GM18519 (cell line): ENCODE data around the gene SNX17.
"Not testable (repeated sequence)": the region's sequence is repeated elsewhere in the genome, so short reads cannot be mapped to it uniquely, and the experiment has no call there.

Experiments used
- ATAC-seq: cut with Tn5 transposase; IDR thresholded peaks from one replicate; pipeline ENCODE4 v1.9.1; 2021; ENCODE audit warnings: mild to moderate bottlenecking, moderate library complexity; ENCODE audit not compliant: unreplicated experiment, low FRiP score

SNX17 gene

DNA sequence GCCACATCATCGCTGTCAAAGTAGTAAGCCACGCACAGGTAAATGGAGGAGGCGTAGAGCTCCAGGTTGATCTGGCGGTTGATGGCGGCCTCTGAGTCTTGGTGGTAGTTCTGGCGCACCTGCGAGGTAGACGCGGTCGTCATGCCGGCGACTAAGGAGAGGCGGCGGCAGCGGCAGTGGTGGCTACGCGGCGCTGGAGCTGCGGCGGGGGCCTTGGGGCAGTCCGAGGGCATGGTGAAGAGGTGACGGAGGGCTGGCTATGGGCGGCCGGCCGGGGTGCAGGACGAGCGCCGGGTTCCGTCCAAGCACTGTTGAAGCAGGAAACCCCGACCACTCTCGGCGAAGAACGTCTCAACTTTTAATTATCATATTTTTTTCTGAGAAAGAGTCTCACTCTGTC is 22.8 kb downstream of the SNX17 start:
- ATAC-seq, result no peak

GRCh38 chr2:27398962-27399361 is 28.5 kb downstream of the SNX17 start:
- no peak for ATAC-seq

DNA sequence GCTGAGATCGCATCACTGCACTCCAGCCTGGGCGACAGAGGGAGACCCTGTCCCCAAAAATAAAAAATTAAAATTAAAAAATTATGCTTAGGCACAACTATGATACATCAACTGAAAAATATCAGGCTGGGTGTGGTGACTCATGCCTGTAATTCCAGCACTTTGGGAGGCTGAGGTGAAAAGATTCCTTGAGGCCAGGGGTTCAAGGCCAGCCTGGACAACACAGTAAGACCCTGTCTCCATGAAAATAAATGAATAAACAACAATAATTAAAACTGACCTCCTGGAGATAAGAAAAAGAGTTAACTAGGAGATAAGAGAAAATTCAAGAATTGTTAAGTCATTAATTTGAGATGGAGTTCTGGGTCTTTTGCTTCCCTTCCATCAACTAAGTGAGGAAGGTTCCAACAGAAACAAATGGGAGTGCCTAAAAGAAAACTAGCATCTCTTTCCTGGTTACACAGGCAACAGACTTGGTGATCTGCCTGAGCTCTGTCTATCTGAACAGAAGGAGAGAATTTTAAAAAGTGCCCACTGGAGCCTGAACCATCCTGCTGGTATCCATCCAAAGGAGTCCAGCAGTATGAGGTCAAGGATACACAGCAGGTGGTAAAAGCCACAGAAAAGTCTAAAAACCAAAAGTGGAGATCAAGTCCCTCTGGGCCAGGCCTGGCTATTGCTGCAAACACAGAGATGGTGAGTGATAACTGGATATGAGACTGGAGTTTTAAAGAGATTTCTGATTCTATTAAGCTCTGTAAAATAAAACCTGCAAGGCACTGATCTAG is 30.1 kb downstream of the SNX17 start:
- ATAC-seq, result no peak

GRCh38 chr2:27407798-27408491 is 37.5 kb downstream of the SNX17 start:
- ATAC-seq, result no peak

DNA sequence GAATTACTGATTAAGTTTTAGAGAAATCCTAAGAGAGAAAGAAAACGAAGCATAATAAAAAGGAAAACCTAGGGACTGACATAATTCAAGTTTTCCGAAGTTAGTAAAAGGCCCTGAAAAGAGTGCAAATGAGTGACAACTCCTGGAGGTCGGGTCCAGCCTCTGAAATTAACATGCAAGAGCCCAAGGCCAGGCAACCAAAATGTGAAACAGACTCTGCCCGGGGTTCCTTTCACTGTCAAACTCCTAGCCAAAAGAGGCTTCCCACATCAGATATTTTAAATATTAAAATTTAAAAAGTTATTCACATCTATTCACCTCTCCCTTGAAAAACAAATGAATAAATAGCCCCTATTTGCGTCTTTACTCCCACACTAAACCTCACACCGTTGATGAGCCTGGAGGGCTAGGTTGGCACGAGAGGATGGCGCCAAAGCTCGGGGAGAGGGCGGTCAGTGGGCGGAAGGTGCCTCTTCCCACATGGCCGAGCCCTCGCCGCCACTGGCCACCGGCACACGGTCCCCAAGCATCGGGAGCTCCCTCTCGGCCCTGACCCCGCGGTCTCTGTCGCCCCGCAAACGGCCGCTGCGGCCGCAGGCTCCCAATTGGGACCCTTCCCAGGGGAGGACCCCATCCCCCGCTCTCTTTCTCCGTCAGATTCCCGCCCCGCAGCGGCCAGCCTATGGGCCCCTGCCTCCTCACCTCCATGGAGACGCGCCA is 38.3 kb downstream of the SNX17 start:
- ATAC-seq, result peak; percentile 12

DNA sequence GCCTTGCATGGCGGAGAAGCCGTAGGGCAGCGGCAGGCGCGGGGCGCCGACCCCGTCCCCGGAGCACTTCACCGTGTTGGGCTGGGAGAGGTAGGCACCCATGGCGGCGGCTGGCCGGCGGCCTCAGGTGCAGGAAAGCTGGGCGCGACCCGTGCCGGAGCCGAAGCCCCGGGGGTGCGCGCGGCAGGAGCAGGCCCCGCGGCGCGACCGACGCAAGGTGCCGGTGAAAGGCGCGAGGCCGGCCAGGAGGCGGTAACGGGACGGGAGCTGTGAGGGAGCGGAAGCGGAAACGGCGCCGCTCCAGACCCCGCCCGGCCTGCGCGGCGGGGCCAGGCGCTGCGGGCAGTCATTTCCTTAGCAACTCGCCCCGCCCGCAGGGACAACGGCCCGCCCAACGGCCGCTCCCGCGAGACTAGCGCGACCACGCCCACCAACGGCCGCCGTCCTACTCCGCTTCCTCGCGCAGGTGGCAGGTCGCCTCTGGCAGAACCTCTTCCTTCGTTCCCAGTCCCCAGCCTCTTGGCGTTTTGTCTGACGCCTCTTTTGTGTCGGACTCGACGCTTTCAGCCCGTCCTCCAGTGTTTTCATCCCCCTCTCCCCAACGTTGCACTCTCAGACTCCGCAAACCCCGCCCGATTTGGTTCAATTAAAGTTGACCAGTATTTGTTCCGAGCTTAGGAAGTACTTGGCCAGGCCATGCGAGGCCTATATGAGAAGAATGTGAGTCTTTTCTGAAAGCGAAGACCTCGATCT is 39.1 kb downstream of the SNX17 start, which contains the start of gene PPM1G:
TSS of gene PPM1G (minus strand) at position 271 of the 753 bp plus-strand sequence. CDS start at position 102, 169 bp downstream.
- peak; percentile 74 for ATAC-seq

- ATAC-seq, result no peak
These were observed 42.2 kb downstream of the SNX17 start for GRCh38 chr2:27412419-27413152.

GRCh38 chr2:27416151-27416550 is 45.7 kb downstream of the SNX17 start:
- no peak for ATAC-seq

- no peak for ATAC-seq
These were observed 50.6 kb downstream of the SNX17 start for GRCh38 chr2:27420996-27421395.

DNA sequence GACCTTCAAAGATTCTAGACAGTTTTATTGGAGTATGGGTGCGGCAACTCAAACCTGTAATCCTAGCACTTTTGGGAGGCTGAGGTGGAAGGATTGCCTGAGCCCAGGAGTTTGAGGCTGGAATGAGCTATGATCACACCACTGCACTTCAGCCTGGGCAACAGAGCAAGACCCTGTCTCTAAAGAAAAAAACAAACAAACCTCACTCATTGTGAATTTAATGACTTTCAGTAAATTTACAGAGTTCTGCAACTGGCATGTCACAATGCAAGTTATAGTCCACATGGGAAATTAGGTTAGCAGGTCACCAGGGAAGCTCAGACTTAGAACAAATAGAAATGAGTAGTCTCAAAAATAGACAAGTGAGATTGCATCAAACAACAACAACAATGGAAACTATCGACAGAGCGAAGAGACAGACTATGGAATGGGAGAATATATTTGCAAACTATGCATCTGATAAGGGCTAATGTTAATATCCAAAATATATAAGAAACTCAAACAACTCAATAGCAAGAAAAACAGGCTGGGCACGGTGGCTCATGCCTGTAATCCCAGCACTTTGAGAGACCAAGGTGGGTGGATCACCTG is 51.3 kb downstream of the SNX17 start:
- no peak for ATAC-seq

DNA sequence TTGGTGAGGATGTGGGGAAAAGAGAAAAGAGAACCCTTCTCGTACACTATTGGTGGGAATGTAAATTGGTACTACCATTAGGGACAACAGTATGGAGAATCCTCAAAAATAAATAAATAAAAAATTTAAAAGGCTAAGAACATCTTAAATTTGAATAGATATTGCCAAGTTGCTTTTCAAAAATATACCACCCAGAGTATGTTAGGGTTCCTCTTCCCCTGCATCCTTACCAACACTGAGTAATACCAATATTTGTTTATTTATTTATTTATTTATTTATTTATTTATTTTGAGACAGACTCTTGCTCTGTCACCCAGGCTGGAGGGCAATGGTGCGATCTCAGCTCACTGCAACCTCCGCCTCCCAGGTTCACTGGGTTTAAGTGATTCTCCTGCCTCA is 52.5 kb downstream of the SNX17 start:
- no peak for ATAC-seq

- ATAC-seq, result not testable (repeated sequence)
These were observed 54.6 kb downstream of the SNX17 start for GRCh38 chr2:27425039-27425438.
